Measurements from ENCODE around the gene C1QTNF1. TPM values are rescaled to one million over a fixed set of nuclear protein-coding genes. Genes with fewer than 3 reads are reported as not detected.

The C1QTNF1 gene
- total and polyA plus RNA-seq, 9 of the 15 experiments (the other 6 are each of a cell fraction or from before 2014, with no cell fraction given), result 0.09 TPM; not detected in 8

DNA sequence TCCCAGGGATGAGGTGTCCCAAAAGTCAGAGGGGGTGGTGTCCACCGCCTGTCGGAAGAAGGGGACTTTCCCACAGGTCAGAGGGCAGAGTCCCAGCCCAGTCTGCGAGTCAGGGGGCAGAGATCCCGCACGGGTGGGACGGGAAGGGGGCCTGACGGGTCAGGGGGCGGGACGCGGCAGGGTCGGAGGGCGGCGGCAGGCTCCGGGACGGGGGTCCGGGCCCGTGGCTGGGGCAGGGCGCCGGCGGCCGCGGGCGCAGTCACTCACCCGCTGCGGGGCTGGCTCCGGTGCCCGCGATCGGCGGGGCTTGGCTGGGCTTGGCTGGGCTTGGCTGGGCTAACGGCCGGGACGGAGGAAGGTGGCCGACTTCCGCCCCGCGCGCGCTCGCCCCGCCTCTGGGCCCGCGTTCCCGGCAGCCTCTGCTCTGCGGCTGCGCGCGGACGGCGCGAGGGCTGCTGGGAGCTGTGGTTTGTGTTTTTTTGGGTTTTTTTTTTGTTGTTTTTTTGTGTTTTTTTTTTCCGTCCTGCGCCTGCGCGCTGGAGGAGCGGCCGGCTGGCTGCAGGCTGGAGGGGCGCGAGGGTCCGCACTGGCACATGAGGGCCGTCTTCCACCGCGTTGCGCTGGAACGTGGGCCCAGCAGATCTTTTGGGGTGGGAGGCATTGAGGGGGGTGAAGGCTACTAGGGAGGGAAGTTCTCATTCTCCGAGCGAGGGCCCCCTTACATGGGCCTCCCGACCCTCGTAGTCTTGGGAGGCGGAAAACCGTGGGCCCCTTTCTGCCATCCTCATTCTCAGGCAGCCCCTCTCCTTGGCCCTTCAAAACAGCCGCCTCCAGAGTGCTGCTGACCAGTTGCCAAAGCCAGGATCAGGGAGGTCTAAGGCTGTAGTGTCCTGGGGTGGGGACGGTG is 14.3 kb upstream of the C1QTNF1 start, which contains the start of gene CANT1 (continued):
- TF ChIP-seq STAG1 (CRISPR knock-in tag; IDR thresholded peaks at IDR 0.05; ENCODE audit: borderline replicate concordance) (no peak), NFIX (CRISPR knock-in tag; IDR thresholded peaks at IDR 0.05; ENCODE audit: low read depth) (no peak), SMAD4 (CRISPR knock-in tag; conservative IDR thresholded peaks at IDR 0.05) (no peak; the same call in 1 of the 2 replicates), ATF1 (CRISPR knock-in tag; IDR thresholded peaks at IDR 0.05) (no peak), ATF1 (tag; IDR thresholded peaks at IDR 0.05) (0 out of 2 replicates have a peak, but pooled peaks have one; percentile 8), ZFX (CRISPR knock-in tag; IDR thresholded peaks at IDR 0.05) (peak; percentile 85), SRSF3 (IDR thresholded peaks at IDR 0.05; ENCODE audit: insufficient read depth, low read length) (no peak), TBP (optimal IDR thresholded peaks at IDR 0.05; ENCODE audit: low read depth, low read length) (peak; percentile 59), FOXA3 (CRISPR knock-in tag; conservative IDR thresholded peaks at IDR 0.05 in 1 of 2, IDR thresholded peaks at IDR 0.05 in 1 of 2) (no peak), BRCA1 (IDR thresholded peaks at IDR 0.05) (no peak), BRCA1 (CRISPR knock-in tag; IDR thresholded peaks at IDR 0.05) (no peak), NRF1 (conservative IDR thresholded peaks at IDR 0.05 in 1 of 2, IDR thresholded peaks at IDR 0.05 in 1 of 2) (peak; percentile 98), POLR2A (conservative IDR thresholded peaks at IDR 0.05) (peak; percentile 75), STAT6 (CRISPR knock-in tag; IDR thresholded peaks at IDR 0.05) (no peak), RAD21 (CRISPR knock-in tag; conservative IDR thresholded peaks at IDR 0.05 in 1 of 2, IDR thresholded peaks at IDR 0.05 in 1 of 2) (no peak), FUS (optimal IDR thresholded peaks at IDR 0.05; ENCODE audit: low read depth, low read length) (no peak), HOXB6 (CRISPR knock-in tag; IDR thresholded peaks at IDR 0.05; ENCODE audit: borderline replicate concordance) (no peak), SUPT5H (IDR thresholded peaks at IDR 0.05) (peak; percentile 71), RB1 (IDR thresholded peaks at IDR 0.05; ENCODE audit: low read depth) (peak; percentile 75), ZNF696 (CRISPR knock-in tag; conservative IDR thresholded peaks at IDR 0.05) (no peak), ZNF197 (CRISPR knock-in tag; IDR thresholded peaks at IDR 0.05; ENCODE audit: low read depth) (no peak), CC2D1A (IDR thresholded peaks at IDR 0.05) (no peak), POLR2B (IDR thresholded peaks at IDR 0.05; ENCODE audit: low read depth, partially characterized antibody) (peak; percentile 73), ZNF780A (CRISPR knock-in tag; IDR thresholded peaks at IDR 0.05) (no peak)
- TF ChIP-seq, protein P1, sequence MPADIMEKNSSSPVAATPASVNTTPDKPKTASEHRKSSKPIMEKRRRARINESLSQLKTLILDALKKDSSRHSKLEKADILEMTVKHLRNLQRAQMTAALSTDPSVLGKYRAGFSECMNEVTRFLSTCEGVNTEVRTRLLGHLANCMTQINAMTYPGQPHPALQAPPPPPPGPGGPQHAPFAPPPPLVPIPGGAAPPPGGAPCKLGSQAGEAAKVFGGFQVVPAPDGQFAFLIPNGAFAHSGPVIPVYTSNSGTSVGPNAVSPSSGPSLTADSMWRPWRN (IDR thresholded peaks at IDR 0.05; ENCODE audit: low read depth), result no peak

Measured in K562 (cell line).